Adrenal gland (tissue), 12 donors: ENCODE results near the gene KAZN. TPM values are rescaled to one million over a fixed set of nuclear protein-coding genes. Genes with fewer than 3 reads are reported as not detected.

ENCODE experiments used
- DNase-seq, 7 donors: peaks; one replicate each; pipeline ENCODE4 v3.0.0-alpha.2; 2019 to 2020
- H3K27ac ChIP-seq, 5 donors: fragments of 200-600 bp; sonication (generic) in 4 of 5; 1 replicate in 3 of 5; 2 replicates in 2 of 5; pipeline versions ENCODE4 v1.5.1 to v1.8.0; 2016 to 2020; ENCODE audit warnings: mild to moderate bottlenecking in 1 of 5
- H3K27me3 ChIP-seq: fragments of 200-600 bp; 2 replicates; pipeline ENCODE4 v1.8.0; 2021
- H3K36me3 ChIP-seq, 2 donors: fragments of 200-600 bp; replicated peaks in 1 of 2; 1 replicate in 1 of 2; 2 replicates in 1 of 2; pipeline versions ENCODE4 v1.5.1 to v1.8.0; 2018 to 2022
- H3K4me1 ChIP-seq, 2 donors: fragments of 200-600 bp; replicated peaks in 1 of 2; 1 replicate in 1 of 2; 2 replicates in 1 of 2; pipeline versions ENCODE4 v1.5.1 to v1.8.0; 2018 to 2021
- H3K4me3 ChIP-seq, 4 donors: fragments of 200-600 bp; sonication (generic) in 3 of 4; one replicate each; pipeline ENCODE4 v1.5.1; 2016 to 2018
- H3K9me3 ChIP-seq, 3 donors: fragments of 200-600 bp; sonication (generic) in 1 of 3; replicated peaks in 1 of 3; 1 replicate in 2 of 3; 2 replicates in 1 of 3; pipeline versions ENCODE4 v1.5.1 to v1.8.0; 2016 to 2021
- POLR2A ChIP-seq, 2 donors: fragments of 450-650 bp; IDR thresholded peaks; one replicate each; pipeline ENCODE4 v1.6.1; 2017; ENCODE audit warnings: antibody characterized with exemption in 2 of 2, mild to moderate bottlenecking in 2 of 2, moderate library complexity in 1 of 2
- WGBS, 4 donors: extraction: QIAGEN DNeasy Blood & Tissue Kit in 2 of 4; methylation state at CpG; one replicate each; pipeline versions ENCODE4 v1.1.5 to v1.1.7; 2013 to 2017; 5-methylcytosine and 5-hydroxymethylcytosine counted together
- intact Hi-C, 2 donors: fragments of 100-400 bp; cut with DNase I; formaldehyde crosslinking; loops; one replicate each; pipeline versions ENCODE4 v1.14.1 to v1.15.0; 2022 to 2023
- polyA plus RNA-seq, 3 donors: library from polyadenylated mRNA; stranded (reverse); fragments of 200-250 nt in 2 of 3; fragments of 350-450 nt in 1 of 3; fragmentation: Illumina TruSeq in 1 of 3; extraction: RNeasy Lipid Tissue Mini Kit (QIAGEN cat#74804) in 1 of 3; gene quantifications; one replicate each; pipeline ENCODE4 v1.2.3, GENCODE V29; 2013 to 2014
- total RNA-seq, 9 donors: library from RNA; depleted of rRNA in 4 of 9; stranded (reverse); fragments of >200 nt in 4 of 9; fragments of 120-200 nt in 1 of 9; fragmentation: NEBNext Ultra II Directional in 1 of 9; extraction: Animal tissue kit (Norgen Biotek cat#: 25700) in 1 of 9; gene quantifications; one replicate each; pipeline versions ENCODE4 v1.1.0 to v1.2.4, GENCODE V29; 2013 to 2023
- TF ChIP-seq, protein P1 (sequence below), 6 experiments: fragments of 450-650 bp in 4 of 6; fragments of 200-600 bp in 2 of 6; sonication (generic) in 1 of 6; IDR thresholded peaks; 1 replicate in 5 of 6; 2 replicates in 1 of 6; pipeline versions ENCODE4 v1.5.1 to v1.8.0; 2016 to 2021; ENCODE audit warnings: antibody characterized with exemption in 6 of 6, mild to moderate bottlenecking in 2 of 6, moderate library complexity in 1 of 6
- donor health status: healthy with polysubstance abuse.
- donor health status: Bipolar disorder and iron deficiency.
- donor health status: DM: yes; HTN: yes; CAD: no.
- donor health status: DM: no; HTN: no; CAD: no.
- donor health status: DM: no; HTN: no; CAD: no.
- donor health status: DM: yes; HTN: yes; CAD: no.

Gene KAZN
- total and polyA plus RNA-seq, 12 donors = 5.9 to 63.4 (median 29.5) TPM

GRCh38 chr1:14755518-14756252, 157.2 kb downstream of the KAZN start:
- 77 to 84% (median 79%) methylated on average over 8 to 9 of the region's 9 CpGs for WGBS, 4 donors
- intact Hi-C loops = no loop called here

GRCh38 chr1:14756589-14757285, 158.3 kb downstream of the KAZN start:
- TF ChIP-seq, protein P1, sequence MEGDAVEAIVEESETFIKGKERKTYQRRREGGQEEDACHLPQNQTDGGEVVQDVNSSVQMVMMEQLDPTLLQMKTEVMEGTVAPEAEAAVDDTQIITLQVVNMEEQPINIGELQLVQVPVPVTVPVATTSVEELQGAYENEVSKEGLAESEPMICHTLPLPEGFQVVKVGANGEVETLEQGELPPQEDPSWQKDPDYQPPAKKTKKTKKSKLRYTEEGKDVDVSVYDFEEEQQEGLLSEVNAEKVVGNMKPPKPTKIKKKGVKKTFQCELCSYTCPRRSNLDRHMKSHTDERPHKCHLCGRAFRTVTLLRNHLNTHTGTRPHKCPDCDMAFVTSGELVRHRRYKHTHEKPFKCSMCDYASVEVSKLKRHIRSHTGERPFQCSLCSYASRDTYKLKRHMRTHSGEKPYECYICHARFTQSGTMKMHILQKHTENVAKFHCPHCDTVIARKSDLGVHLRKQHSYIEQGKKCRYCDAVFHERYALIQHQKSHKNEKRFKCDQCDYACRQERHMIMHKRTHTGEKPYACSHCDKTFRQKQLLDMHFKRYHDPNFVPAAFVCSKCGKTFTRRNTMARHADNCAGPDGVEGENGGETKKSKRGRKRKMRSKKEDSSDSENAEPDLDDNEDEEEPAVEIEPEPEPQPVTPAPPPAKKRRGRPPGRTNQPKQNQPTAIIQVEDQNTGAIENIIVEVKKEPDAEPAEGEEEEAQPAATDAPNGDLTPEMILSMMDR (IDR thresholded peaks at IDR 0.05) = no peak
- no peak for TF ChIP-seq POLR2A (IDR thresholded peaks at IDR 0.05)
- Histone ChIP-seq H3K4me3 (no peak overlapping the region), H3K27ac (no peak overlapping the region), H3K4me1 (no peaks in the 10 kb centered on the region), H3K9me3 (no peaks in the 10 kb centered on the region), H3K27me3 (no peaks in the 10 kb centered on the region), H3K36me3 (no peaks in the 10 kb centered on the region)
- WGBS, 4 donors = 43 to 55% (median 47%) methylated on average over 6 of the region's 6 CpGs
- intact Hi-C loops = no loop called here
- no peak for DNase-seq

More at GRCh38 chr1:14755518-14756252, 157.2 kb downstream of the KAZN start:
- H3K4me1 ChIP-seq = no peaks in the 10 kb centered on the region
- no peaks in the 10 kb centered on the region for H3K36me3 ChIP-seq
- DNase-seq = no peak
- no peak overlapping the region for H3K27ac ChIP-seq
- no peak for TF ChIP-seq POLR2A (IDR thresholded peaks at IDR 0.05)
- TF ChIP-seq, protein P1 (IDR thresholded peaks at IDR 0.05) = no peak
- no peaks in the 10 kb centered on the region for H3K27me3 ChIP-seq
- no peak overlapping the region for H3K4me3 ChIP-seq
- no peaks in the 10 kb centered on the region for H3K9me3 ChIP-seq

DNA sequence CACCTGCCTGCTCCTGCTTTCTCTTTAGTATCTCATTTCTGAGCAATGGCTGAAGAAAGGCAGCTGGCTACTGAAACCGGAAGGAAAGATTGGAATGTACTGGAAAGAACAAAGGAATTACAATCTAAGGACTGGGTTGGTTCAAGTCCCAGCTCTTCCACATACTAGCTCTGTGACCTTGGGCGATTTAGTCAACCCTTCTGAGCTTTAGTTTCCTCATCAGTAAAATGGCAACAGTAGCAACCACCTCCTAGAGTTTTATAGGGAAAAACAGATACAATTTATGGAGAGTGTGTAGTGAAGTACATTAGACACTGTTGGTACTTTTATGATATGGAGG, 158.8 kb downstream of the KAZN start:
- intact Hi-C loops = no loop called here
- WGBS, 4 donors = 49 to 76% (median 61%) methylated on average over 2 of the region's 2 CpGs
- no peak overlapping the region for H3K27ac ChIP-seq

More for the DNA sequence above, 158.8 kb downstream of the KAZN start:
- H3K27me3 ChIP-seq = peaks cover 3% of the 10 kb centered on the region
- H3K9me3 ChIP-seq = no peaks in the 10 kb centered on the region
- H3K36me3 ChIP-seq = no peaks in the 10 kb centered on the region
- no peak for DNase-seq
- no peaks in the 10 kb centered on the region for H3K4me1 ChIP-seq
- no peak overlapping the region for H3K4me3 ChIP-seq
- TF ChIP-seq POLR2A (IDR thresholded peaks at IDR 0.05) = no peak
- TF ChIP-seq, protein P1 (IDR thresholded peaks at IDR 0.05) = no peak
